Superior temporal gyrus (tissue), 1 donor: ENCODE measurements around the gene RNF222.
"Not testable (repeated sequence)": the region's sequence is repeated elsewhere in the genome, so short reads cannot be mapped to it uniquely, and the experiment has no call there.

Source experiments
- DNase-seq: peaks from one replicate; pipeline ENCODE4 v3.0.0-alpha.2; 2016; ENCODE audit errors: extremely low spot score

RNF222 gene

GRCh38 chr17:8380049-8380448 is 17.6 kb downstream of the RNF222 start:
- no peak for DNase-seq

- not testable (repeated sequence) for DNase-seq
These were observed 19.5 kb downstream of the RNF222 start for GRCh38 chr17:8378117-8378516.

GRCh38 chr17:8377422-8377821 is 20.2 kb downstream of the RNF222 start:
- no peak for DNase-seq

GRCh38 chr17:8376271-8377067 is 21.2 kb downstream of the RNF222 start, which contains the start of gene KRABD2:
KRABD2 (minus strand) TSS chr17:8376704.
- DNase-seq, result peak; percentile 78

GRCh38 chr17:8375738-8376259 is 21.8 kb downstream of the RNF222 start:
- peak; percentile 58 for DNase-seq

- DNase-seq, result not testable (repeated sequence)
These were observed 23.8 kb downstream of the RNF222 start for GRCh38 chr17:8373856-8374255.

GRCh38 chr17:8372422-8372821 is 25.2 kb downstream of the RNF222 start:
- no peak for DNase-seq

- no peak for DNase-seq
These were observed 25.8 kb downstream of the RNF222 start for GRCh38 chr17:8371786-8372185.

- DNase-seq, result no peak
These were observed 27.7 kb downstream of the RNF222 start for GRCh38 chr17:8369944-8370343.

GRCh38 chr17:8368193-8368592 is 29.4 kb downstream of the RNF222 start:
- DNase-seq, result no peak

GRCh38 chr17:8366231-8366630 is 31.4 kb downstream of the RNF222 start:
- no peak for DNase-seq

GRCh38 chr17:8365143-8365542 is 32.5 kb downstream of the RNF222 start:
- no peak for DNase-seq

GRCh38 chr17:8362651-8363332 is 34.8 kb downstream of the RNF222 start:
- DNase-seq, result no peak

- DNase-seq, result no peak
These were observed 36.9 kb downstream of the RNF222 start for GRCh38 chr17:8360751-8361150.

- no peak for DNase-seq
These were observed 37.4 kb downstream of the RNF222 start for GRCh38 chr17:8360260-8360659.

GRCh38 chr17:8359769-8360168 is 37.9 kb downstream of the RNF222 start:
- peak; percentile 71 for DNase-seq

- no peak for DNase-seq
These were observed 39.7 kb downstream of the RNF222 start for GRCh38 chr17:8357910-8358309.

- no peak for DNase-seq
These were observed 43.4 kb downstream of the RNF222 start for GRCh38 chr17:8354236-8354635.

GRCh38 chr17:8353736-8354135 is 43.9 kb downstream of the RNF222 start:
- no peak for DNase-seq

- DNase-seq, result no peak
These were observed 47.3 kb downstream of the RNF222 start for GRCh38 chr17:8350339-8350738.

GRCh38 chr17:8347001-8347400 is 50.6 kb downstream of the RNF222 start:
- not testable (repeated sequence) for DNase-seq

- no peak for DNase-seq
These were observed 51.5 kb downstream of the RNF222 start for GRCh38 chr17:8345951-8346665.
